Breast epithelium (tissue), 4 donors: Measurements from ENCODE around the gene DPAGT1. TPM values are rescaled to one million over a fixed set of nuclear protein-coding genes. Genes with fewer than 3 reads are reported as not detected.

ENCODE experiments used
- DNase-seq, 2 donors: peaks; one replicate each; pipeline ENCODE4 v3.0.0-alpha.2; 2019; ENCODE audit warnings: low spot score in 2 of 2
- H3K27ac ChIP-seq, 2 donors: fragments of 200-600 bp; sonication (generic) in 1 of 2; one replicate each; pipeline ENCODE4 v1.5.1; 2016 to 2019; ENCODE audit warnings: mild to moderate bottlenecking in 1 of 2
- H3K27me3 ChIP-seq, 2 donors: fragments of 200-600 bp; sonication (generic) in 1 of 2; one replicate each; pipeline versions ENCODE4 v1.5.1 to v1.6.0; 2017 to 2019; ENCODE audit warnings: control low read depth in 1 of 2, mild to moderate bottlenecking in 1 of 2
- H3K36me3 ChIP-seq: fragments of 200-600 bp; one replicate; pipeline ENCODE4 v1.5.1; 2019
- H3K4me1 ChIP-seq, 2 donors: fragments of 200-600 bp; sonication (generic); one replicate each; pipeline ENCODE4 v1.5.1; 2016 to 2019; ENCODE audit warnings: control low read depth in 1 of 2
- H3K4me3 ChIP-seq, 3 donors: fragments of 200-600 bp; sonication (generic); 1 replicate in 2 of 3; 2 replicates in 1 of 3; pipeline ENCODE4 v1.5.1; 2016 to 2019; ENCODE audit warnings: mild to moderate bottlenecking in 3 of 3, moderate library complexity in 2 of 3
- H3K9me3 ChIP-seq, 2 donors: fragments of 200-600 bp; sonication (generic) in 1 of 2; one replicate each; pipeline ENCODE4 v1.5.1; 2016 to 2019; ENCODE audit warnings: control low read depth in 1 of 2
- CTCF ChIP-seq, 3 donors: fragments of 450-650 bp; IDR thresholded peaks; one replicate each; pipeline ENCODE4 v1.5.1; 2016 to 2017; ENCODE audit warnings: antibody characterized with exemption in 3 of 3, mild to moderate bottlenecking in 3 of 3, moderate library complexity in 3 of 3
- POLR2A ChIP-seq: fragments of 450-650 bp; IDR thresholded peaks from one replicate; pipeline ENCODE4 v1.6.1; 2016; ENCODE audit warnings: antibody characterized with exemption, mild to moderate bottlenecking, moderate library complexity
- POLR2AphosphoS5 ChIP-seq, 3 donors: sonication (generic); formaldehyde crosslinking; IDR thresholded peaks; one replicate each; pipeline ENCODE4 v1.6.1; 2017; ENCODE audit warnings: antibody characterized with exemption in 3 of 3
- intact Hi-C: fragments of 100-400 bp; cut with DNase I; formaldehyde crosslinking; loops from one replicate; pipeline ENCODE4 v1.15.1; 2023; ENCODE audit warnings: low total_unique reads
- total RNA-seq, 3 donors: library from RNA; depleted of rRNA; stranded (reverse); fragments of >200 nt; gene quantifications; one replicate each; pipeline ENCODE4 v1.1.0, GENCODE V29; 2016

Gene DPAGT1
- total RNA-seq, 3 donors from 2014 or later: 18.4 to 32.5 (median 27.2) TPM

GRCh38 chr11:119111361-119111925 lies 9.8 kb upstream of the DPAGT1 start:
- no peaks in the 10 kb centered on the region for H3K9me3 ChIP-seq
- no peaks in the 10 kb centered on the region for H3K27me3 ChIP-seq
- peaks cover 4% of the 10 kb centered on the region for H3K36me3 ChIP-seq
- TF ChIP-seq POLR2A (no peak), POLR2AphosphoS5 (IDR thresholded peaks at IDR 0.05) (no peak), CTCF (IDR thresholded peaks at IDR 0.05) (no peak)
- peaks cover 0 to 4% of the 10 kb centered on the region in 2 donors for H3K4me1 ChIP-seq
- DNase-seq: no peak
- intact Hi-C loops: no loop called here
- H3K4me3 ChIP-seq: no peak overlapping the region
- no peak overlapping the region for H3K27ac ChIP-seq

GRCh38 chr11:119110439-119110838 lies 8.8 kb upstream of the DPAGT1 start:
- H3K36me3 ChIP-seq: peaks cover 4% of the 10 kb centered on the region
- H3K9me3 ChIP-seq: no peaks in the 10 kb centered on the region
- H3K4me3 ChIP-seq: no peak overlapping the region
- peaks cover 0 to 4% of the 10 kb centered on the region in 2 donors for H3K4me1 ChIP-seq
- no peaks in the 10 kb centered on the region for H3K27me3 ChIP-seq
- no peak overlapping the region for H3K27ac ChIP-seq
- DNase-seq: no peak
- intact Hi-C loops: no loop called here
- TF ChIP-seq POLR2A (no peak), POLR2AphosphoS5 (IDR thresholded peaks at IDR 0.05) (no peak), CTCF (IDR thresholded peaks at IDR 0.05) (no peak)

- intact Hi-C loops: no loop called here
- no peaks in the 10 kb centered on the region for H3K9me3 ChIP-seq
- peaks cover 0 to 4% of the 10 kb centered on the region in 2 donors for H3K4me1 ChIP-seq
- no peak for DNase-seq
- H3K27ac ChIP-seq: no peak overlapping the region
- H3K36me3 ChIP-seq: peaks cover 4% of the 10 kb centered on the region
- no peaks in the 10 kb centered on the region for H3K27me3 ChIP-seq
- TF ChIP-seq POLR2AphosphoS5 (IDR thresholded peaks at IDR 0.05): no peak
- TF ChIP-seq POLR2A: no peak
- TF ChIP-seq CTCF (IDR thresholded peaks at IDR 0.05): no peak
- no peak overlapping the region for H3K4me3 ChIP-seq
These were observed 8.2 kb upstream of the DPAGT1 start for GRCh38 chr11:119109843-119110242.

GRCh38 chr11:119108857-119109221 lies 7.2 kb upstream of the DPAGT1 start:
- H3K27ac ChIP-seq: peak overlapping the region in 1 of 2 donors; percentile 4
- H3K4me1 ChIP-seq: peaks cover 0 to 4% of the 10 kb centered on the region in 2 donors
- no peaks in the 10 kb centered on the region for H3K27me3 ChIP-seq
- no peak for DNase-seq
- no peaks in the 10 kb centered on the region for H3K36me3 ChIP-seq
- peak overlapping the region in 2 of 3 donors; percentile 61 to 97 for H3K4me3 ChIP-seq
- intact Hi-C loops: no loop called here
- TF ChIP-seq POLR2AphosphoS5 (IDR thresholded peaks at IDR 0.05) (no peak), POLR2A (no peak), CTCF (IDR thresholded peaks at IDR 0.05) (no peak)
- H3K9me3 ChIP-seq: no peaks in the 10 kb centered on the region

GRCh38 chr11:119108146-119108856 lies 6.6 kb upstream of the DPAGT1 start:
- TF ChIP-seq CTCF (IDR thresholded peaks at IDR 0.05): no peak
- no peak for TF ChIP-seq POLR2A
- no peak for TF ChIP-seq POLR2AphosphoS5 (IDR thresholded peaks at IDR 0.05)
- peak; percentile 65 to 80 for DNase-seq
- Histone ChIP-seq H3K36me3 (no peaks in the 10 kb centered on the region), H3K4me3 (peak overlapping the region; percentile 61 to 97 (median 95)), H3K27me3 (no peaks in the 10 kb centered on the region), H3K9me3 (no peaks in the 10 kb centered on the region), H3K4me1 (peaks cover 2 to 4% of the 10 kb centered on the region in 2 donors), H3K27ac (peak overlapping the region; percentile 82 to 86)
- intact Hi-C loops: no loop called here
